GM23338 (cell line): Measurements from ENCODE around the gene TXNDC2. TPM values are rescaled to one million over a fixed set of nuclear protein-coding genes. Genes with fewer than 3 reads are reported as not detected.

ENCODE experiments used
- ATAC-seq: fragments of 200-7000 bp; cut with Tn5 transposase; 3 replicates; pipeline ENCODE4 v1.9.1; 2020
- DNase-seq: peaks from one replicate; pipeline ENCODE4 v3.0.0-alpha.2; 2015; ENCODE audit warnings: low spot score
- H2AFZ ChIP-seq: fragments of 200-600 bp; sonication (generic); 2 replicates; pipeline ENCODE4 v1.8.0; 2016; ENCODE audit warnings: antibody characterized with exemption, mild to moderate bottlenecking, moderate library complexity
- H3F3A ChIP-seq: fragments of 200-600 bp; sonication (generic); replicated peaks from 2 replicates; pipeline ENCODE4 v1.8.0; 2017; ENCODE audit warnings: antibody characterized with exemption, mixed run types, low read depth
- H3K27ac ChIP-seq: fragments of 200-600 bp; sonication (generic); 2 replicates; pipeline ENCODE4 v1.6.1; 2016; ENCODE audit warnings: low read depth
- H3K27me3 ChIP-seq: fragments of 200-600 bp; sonication (generic); 2 replicates; pipeline ENCODE4 v1.8.0; 2016; ENCODE audit warnings: mild to moderate bottlenecking, mixed run types, moderate library complexity; ENCODE audit not compliant: insufficient read depth
- H3K36me3 ChIP-seq: fragments of 200-600 bp; sonication (generic); 2 replicates; pipeline ENCODE4 v1.8.0; 2016; ENCODE audit warnings: mild to moderate bottlenecking; ENCODE audit not compliant: insufficient read depth
- H3K4me1 ChIP-seq: fragments of 200-600 bp; sonication (generic); 2 replicates; pipeline ENCODE4 v1.8.0; 2016; ENCODE audit warnings: mild to moderate bottlenecking, moderate library complexity; ENCODE audit not compliant: insufficient read depth
- H3K4me2 ChIP-seq: fragments of 200-600 bp; sonication (generic); 2 replicates; pipeline ENCODE4 v1.7.1; 2017; ENCODE audit warnings: mixed run types
- H3K4me3 ChIP-seq: fragments of 200-600 bp; sonication (generic); 2 replicates; pipeline ENCODE4 v1.6.1; 2016; ENCODE audit warnings: mixed run types
- H3K79me2 ChIP-seq: fragments of 200-600 bp; sonication (generic); replicated peaks from 2 replicates; pipeline ENCODE4 v1.8.0; 2017; ENCODE audit warnings: mild to moderate bottlenecking; ENCODE audit not compliant: insufficient read depth
- H3K9me2 ChIP-seq: fragments of 200-600 bp; sonication (generic); 2 replicates; pipeline ENCODE4 v1.8.0; 2017; ENCODE audit not compliant: insufficient read depth
- H4K20me1 ChIP-seq: fragments of 200-600 bp; sonication (generic); replicated peaks from 2 replicates; pipeline ENCODE4 v1.8.0; 2017; ENCODE audit warnings: mild to moderate bottlenecking; ENCODE audit not compliant: insufficient read depth
- H3K27ac Mint-ChIP-seq: 2 replicates; pipeline ENCODE4 v1.8.0; 2020; ENCODE audit warnings: inconsistent platforms, mild to moderate bottlenecking, moderate library complexity, mixed read lengths
- H3K27me3 Mint-ChIP-seq: 3 replicates; pipeline ENCODE4 v1.8.0; 2022; ENCODE audit warnings: low read depth, mild to moderate bottlenecking, moderate library complexity, mixed read lengths, inconsistent platforms; ENCODE audit not compliant: insufficient read depth, poor library complexity
- H3K36me3 Mint-ChIP-seq: 3 replicates; pipeline ENCODE4 v1.8.0; 2021; ENCODE audit warnings: low read depth, mild to moderate bottlenecking, inconsistent platforms, moderate library complexity, mixed read lengths
- H3K4me1 Mint-ChIP-seq: 3 replicates; pipeline ENCODE4 v1.8.0; 2020; ENCODE audit warnings: mild to moderate bottlenecking, inconsistent platforms, mixed read lengths
- H3K4me3 Mint-ChIP-seq: 3 replicates; pipeline ENCODE4 v1.8.0; 2021; ENCODE audit warnings: moderate library complexity, mild to moderate bottlenecking, inconsistent platforms, mixed read lengths
- H3K9me3 Mint-ChIP-seq: 3 replicates; pipeline ENCODE4 v1.8.0; 2020; ENCODE audit warnings: moderate library complexity, mild to moderate bottlenecking, inconsistent platforms, mixed read lengths
- CREB1 ChIP-seq: fragments of 250-450 bp; sonication (Bioruptor Pico); IDR thresholded peaks from 2 replicates; pipeline ENCODE4 v1.5.0; 2020; ENCODE audit warnings: low read depth, mild to moderate bottlenecking, moderate library complexity
- EZH2 ChIP-seq: fragments of 200-600 bp; sonication (generic); IDR thresholded peaks from one replicate; pipeline ENCODE4 v1.8.0; 2017; ENCODE audit warnings: antibody characterized with exemption, mild to moderate bottlenecking, low read depth; ENCODE audit not compliant: unreplicated experiment
- NANOG ChIP-seq: IDR thresholded peaks from 2 replicates; pipeline ENCODE4 v1.6.1; 2016; ENCODE audit warnings: antibody characterized with exemption, borderline replicate concordance
- POLR2AphosphoS5 ChIP-seq: IDR thresholded peaks from 2 replicates; pipeline ENCODE4 v1.6.1; 2016; ENCODE audit warnings: antibody characterized with exemption, low read depth
- STAT1 ChIP-seq: IDR thresholded peaks from one replicate; pipeline ENCODE4 v1.6.1; 2016; ENCODE audit warnings: antibody characterized with exemption; ENCODE audit not compliant: unreplicated experiment
- polyA plus RNA-seq: library from polyadenylated mRNA; unstranded; fragments of >200 nt; fragmentation: Nextera tagmentation; extraction: Ambion mirVana; gene quantifications from 2 replicates; pipeline ENCODE4 v1.2.1, GENCODE V29; 2016
- total RNA-seq: library from RNA; depleted of rRNA; stranded (reverse); fragments of >200 nt; shearing (Covaris generic); gene quantifications from 2 replicates; pipeline ENCODE4 v1.2.3, GENCODE V29; 2014
- TF ChIP-seq, protein P1 (sequence below): IDR thresholded peaks from 2 replicates; pipeline ENCODE4 v1.6.1; 2016; ENCODE audit warnings: antibody characterized with exemption
- TF ChIP-seq, protein P2 (sequence below), 2 experiments: fragments of 200-600 bp in 1 of 2; sonication (generic) in 1 of 2; conservative IDR thresholded peaks; 2 replicates each; pipeline versions ENCODE4 v1.5.1 to v1.6.1; 2016 to 2017; ENCODE audit warnings: antibody characterized with exemption in 2 of 2, low read depth in 2 of 2, mild to moderate bottlenecking in 2 of 2, moderate library complexity in 1 of 2

Gene TXNDC2
- total and polyA plus RNA-seq, 2 experiments from 2014 or later: 0.16 TPM; not detected in 1

DNA sequence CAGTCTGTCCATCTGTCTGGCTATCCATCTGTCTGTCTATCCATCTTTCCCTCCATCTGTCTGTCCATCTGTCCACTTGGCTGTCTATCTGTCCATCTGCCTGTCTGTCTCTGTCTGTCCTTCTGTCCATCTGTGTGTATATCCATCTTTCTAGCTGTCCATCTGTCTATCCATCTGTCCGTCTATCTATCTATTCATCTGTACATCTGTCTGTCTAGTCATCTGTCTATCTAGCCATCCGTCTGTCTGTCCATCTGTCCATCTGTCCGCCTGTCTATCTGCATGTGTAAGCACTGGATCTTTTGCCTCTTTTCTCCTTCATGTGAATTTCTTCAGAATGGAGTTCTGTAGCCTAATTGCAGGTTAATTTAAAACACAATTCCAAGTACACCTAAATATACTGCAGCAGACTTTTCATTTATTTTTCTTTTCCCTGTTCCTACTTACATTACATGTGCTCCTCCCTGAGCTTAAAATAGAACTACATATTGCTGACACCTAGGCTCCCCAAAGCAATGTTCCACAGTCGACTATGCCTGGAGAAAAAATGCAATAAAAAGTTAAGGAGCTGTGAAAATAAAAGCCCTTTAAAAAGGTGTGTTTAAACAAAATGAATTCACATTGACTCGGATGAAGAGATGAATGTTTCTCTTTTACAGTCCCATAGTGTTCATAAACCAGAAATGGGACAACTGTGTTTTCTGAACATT, 37.4 kb upstream of the TXNDC2 start:
- ATAC-seq (no peak), DNase-seq (no peak)
- Histone ChIP-seq H3K4me3 (no peak overlapping the region), H3K27me3 (no peaks in the 10 kb centered on the region), H4K20me1 (no peaks in the 10 kb centered on the region), H3K4me1 (peaks cover 12% of the 10 kb centered on the region), H3K4me2 (no peak overlapping the region), H3K36me3 (no peaks in the 10 kb centered on the region; the same call in 1 of the 2 replicates), H3F3A (0 out of 2 replicates have a peak, but pooled peaks cover 3% of the 10 kb centered on the region), H3K27ac (no peak overlapping the region), H3K9me2 (no peaks in the 10 kb centered on the region), H2AFZ (no peak overlapping the region), H3K79me2 (no peaks in the 10 kb centered on the region)
- TF ChIP-seq POLR2AphosphoS5: no peak
- TF ChIP-seq EZH2: no peak
- TF ChIP-seq CREB1 (CRISPR knock-in tag): no peak
- TF ChIP-seq NANOG: no peak
- TF ChIP-seq STAT1: no peak
- TF ChIP-seq, protein P1, sequence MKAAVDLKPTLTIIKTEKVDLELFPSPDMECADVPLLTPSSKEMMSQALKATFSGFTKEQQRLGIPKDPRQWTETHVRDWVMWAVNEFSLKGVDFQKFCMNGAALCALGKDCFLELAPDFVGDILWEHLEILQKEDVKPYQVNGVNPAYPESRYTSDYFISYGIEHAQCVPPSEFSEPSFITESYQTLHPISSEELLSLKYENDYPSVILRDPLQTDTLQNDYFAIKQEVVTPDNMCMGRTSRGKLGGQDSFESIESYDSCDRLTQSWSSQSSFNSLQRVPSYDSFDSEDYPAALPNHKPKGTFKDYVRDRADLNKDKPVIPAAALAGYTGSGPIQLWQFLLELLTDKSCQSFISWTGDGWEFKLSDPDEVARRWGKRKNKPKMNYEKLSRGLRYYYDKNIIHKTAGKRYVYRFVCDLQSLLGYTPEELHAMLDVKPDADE: no peak
- TF ChIP-seq, protein P2, sequence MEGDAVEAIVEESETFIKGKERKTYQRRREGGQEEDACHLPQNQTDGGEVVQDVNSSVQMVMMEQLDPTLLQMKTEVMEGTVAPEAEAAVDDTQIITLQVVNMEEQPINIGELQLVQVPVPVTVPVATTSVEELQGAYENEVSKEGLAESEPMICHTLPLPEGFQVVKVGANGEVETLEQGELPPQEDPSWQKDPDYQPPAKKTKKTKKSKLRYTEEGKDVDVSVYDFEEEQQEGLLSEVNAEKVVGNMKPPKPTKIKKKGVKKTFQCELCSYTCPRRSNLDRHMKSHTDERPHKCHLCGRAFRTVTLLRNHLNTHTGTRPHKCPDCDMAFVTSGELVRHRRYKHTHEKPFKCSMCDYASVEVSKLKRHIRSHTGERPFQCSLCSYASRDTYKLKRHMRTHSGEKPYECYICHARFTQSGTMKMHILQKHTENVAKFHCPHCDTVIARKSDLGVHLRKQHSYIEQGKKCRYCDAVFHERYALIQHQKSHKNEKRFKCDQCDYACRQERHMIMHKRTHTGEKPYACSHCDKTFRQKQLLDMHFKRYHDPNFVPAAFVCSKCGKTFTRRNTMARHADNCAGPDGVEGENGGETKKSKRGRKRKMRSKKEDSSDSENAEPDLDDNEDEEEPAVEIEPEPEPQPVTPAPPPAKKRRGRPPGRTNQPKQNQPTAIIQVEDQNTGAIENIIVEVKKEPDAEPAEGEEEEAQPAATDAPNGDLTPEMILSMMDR (conservative IDR thresholded peaks at IDR 0.05; ENCODE audit: low read depth in 2 of 2): no peak
- Mint-ChIP-seq H3K36me3 (peaks cover 3% of the 10 kb centered on the region; the same call in 2 of the 3 replicates), H3K27ac (no peak overlapping the region), H3K9me3 (peaks cover 8% of the 10 kb centered on the region; the same call in 2 of the 3 replicates), H3K4me1 (peaks cover 24% of the 10 kb centered on the region), H3K27me3 (peaks cover 2% of the 10 kb centered on the region), H3K4me3 (no peak overlapping the region)

DNA sequence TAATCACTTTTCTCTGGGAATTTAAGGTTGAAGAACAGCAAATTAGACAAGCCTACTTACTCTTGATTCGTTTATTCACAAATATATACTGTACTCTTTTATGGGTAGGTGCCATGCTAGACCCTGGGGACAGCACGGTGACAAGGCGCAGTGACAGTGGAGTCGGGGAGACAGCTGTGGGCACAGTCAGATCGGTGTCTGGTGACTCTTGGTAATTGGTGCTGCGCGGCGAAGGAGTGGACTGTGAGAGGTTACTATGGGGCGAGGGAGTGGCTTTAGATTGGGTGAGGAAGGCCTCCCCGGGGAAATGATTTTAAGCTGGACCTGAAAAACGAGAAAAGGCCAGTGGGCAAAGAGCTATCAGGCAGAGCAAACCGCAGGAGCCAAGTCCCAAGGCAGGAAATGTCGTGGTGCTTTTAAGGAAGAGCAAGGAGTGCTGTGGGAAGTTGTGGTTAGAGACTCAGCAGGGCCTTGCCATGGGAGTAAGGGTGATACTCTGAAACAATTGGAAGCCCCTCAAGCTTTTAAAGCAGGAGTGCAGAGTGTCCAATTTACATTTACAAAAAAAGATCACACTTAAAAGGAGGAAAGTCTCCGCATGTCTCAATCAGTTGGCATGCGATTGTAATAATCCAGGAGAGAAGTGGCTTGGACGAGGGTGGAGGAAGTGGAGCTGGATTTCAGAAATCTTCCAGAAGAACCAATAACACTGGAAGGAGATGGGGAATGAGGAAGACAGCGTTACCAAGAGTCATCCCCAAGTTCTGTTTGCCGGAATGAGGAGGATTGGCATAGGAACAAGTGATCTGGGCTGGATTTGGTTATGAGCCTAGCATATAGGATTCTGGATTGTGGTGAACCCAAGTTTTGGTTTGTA, 36.1 kb upstream of the TXNDC2 start:
- Histone ChIP-seq H3K9me2 (no peaks in the 10 kb centered on the region), H3K4me3 (no peak overlapping the region), H3K36me3 (no peaks in the 10 kb centered on the region; the same call in 1 of the 2 replicates), H4K20me1 (no peaks in the 10 kb centered on the region), H3K27me3 (no peaks in the 10 kb centered on the region), H2AFZ (no peak overlapping the region), H3F3A (no peaks in the 10 kb centered on the region), H3K4me1 (0 out of 2 replicates have a peak, but pooled peaks cover under 1% of the 10 kb centered on the region), H3K4me2 (no peak overlapping the region), H3K79me2 (no peaks in the 10 kb centered on the region), H3K27ac (no peak overlapping the region)
- peaks cover 14% of the 10 kb centered on the region for H3K4me1 Mint-ChIP-seq
- H3K36me3 Mint-ChIP-seq: peaks cover 3% of the 10 kb centered on the region; the same call in 2 of the 3 replicates
- ATAC-seq: peak; percentile 31; the same call in 1 of the 3 replicates
- no peak for DNase-seq
- TF ChIP-seq CREB1 (CRISPR knock-in tag) (no peak), POLR2AphosphoS5 (no peak)
- H3K27me3 Mint-ChIP-seq: peaks cover 5% of the 10 kb centered on the region
- peak overlapping the region; percentile 41; the same call in 1 of the 2 replicates for H3K27ac Mint-ChIP-seq
- no peak overlapping the region for H3K4me3 Mint-ChIP-seq
- peaks cover 8% of the 10 kb centered on the region; the same call in 2 of the 3 replicates for H3K9me3 Mint-ChIP-seq
